K562 (cell line): Measurements from ENCODE around the gene GLT1D1. TPM values are rescaled to one million over a fixed set of nuclear protein-coding genes. Genes with fewer than 3 reads are reported as not detected.

Experiments used
- CBFB ChIP-seq: sonication (generic); formaldehyde crosslinking; IDR thresholded peaks from 2 replicates; pipeline ENCODE4 v1.4.0; 2020; ENCODE audit warnings: mild to moderate bottlenecking, missing genetic modification reagents
- CBX8 ChIP-seq: fragments of 200-600 bp; sonication (generic); IDR thresholded peaks from 2 replicates; pipeline ENCODE4 v1.6.1; 2012; ENCODE audit warnings: borderline replicate concordance, mixed run types, low read depth, mild to moderate bottlenecking, moderate library complexity, mixed read lengths, low read length, control low read depth, inconsistent platforms; ENCODE audit not compliant: poor library complexity, severe bottlenecking; ENCODE audit errors: extremely low read depth
- CEBPB ChIP-seq: fragments of 450-650 bp; IDR thresholded peaks from 2 replicates; pipeline ENCODE4 v1.6.1; 2016; ENCODE audit warnings: missing genetic modification characterization, missing compliant biosample characterization
- CREB1 ChIP-seq, 2 experiments: sonication (generic) in 1 of 2; formaldehyde crosslinking in 1 of 2; IDR thresholded peaks; 2 replicates each; pipeline versions ENCODE4 v1.6.1 to v1.8.0; 2012 to 2022; ENCODE audit warnings: inconsistent platforms in 1 of 2, mild to moderate bottlenecking in 1 of 2, missing genetic modification reagents in 1 of 2, moderate library complexity in 1 of 2
- CTBP1 ChIP-seq: fragments of 450-650 bp; IDR thresholded peaks from 2 replicates; pipeline ENCODE4 v1.6.1; 2016; ENCODE audit warnings: borderline replicate concordance
- EP400 ChIP-seq: fragments of 450-650 bp; IDR thresholded peaks from 2 replicates; pipeline ENCODE4 v1.6.1; 2017; ENCODE audit warnings: antibody characterized with exemption, mild to moderate bottlenecking, moderate library complexity
- ETV5 ChIP-seq: sonication (generic); formaldehyde crosslinking; IDR thresholded peaks from 2 replicates; pipeline ENCODE4 v1.4.0; 2020; ENCODE audit warnings: low read depth, mild to moderate bottlenecking, missing genetic modification reagents
- ETV6 ChIP-seq, 3 experiments: fragments of 150-350 bp in 1 of 3; sonication (generic) in 1 of 3; formaldehyde crosslinking in 1 of 3; IDR thresholded peaks; 2 replicates each; pipeline versions ENCODE4 v1.6.1 to v1.8.0; 2014 to 2022; ENCODE audit warnings: borderline replicate concordance in 2 of 3, low read depth in 2 of 3, antibody characterized with exemption in 1 of 3, low read length in 1 of 3, mild to moderate bottlenecking in 1 of 3, missing genetic modification reagents in 1 of 3
- ILK ChIP-seq: fragments of 450-650 bp; IDR thresholded peaks from 2 replicates; pipeline ENCODE4 v1.6.1; 2016; ENCODE audit warnings: missing genetic modification characterization, low read depth, mild to moderate bottlenecking, missing compliant biosample characterization, moderate library complexity, borderline replicate concordance
- JUN ChIP-seq, 2 experiments: sonication (generic) in 1 of 2; formaldehyde crosslinking in 1 of 2; IDR thresholded peaks; 2 replicates each; pipeline versions ENCODE4 v1.6.1 to v1.8.0; 2012 to 2022; ENCODE audit warnings: borderline replicate concordance in 2 of 2, mild to moderate bottlenecking in 2 of 2, improper control_type of control experiment in 1 of 2, low read depth in 1 of 2, low read length in 1 of 2, missing genetic modification reagents in 1 of 2
- YBX1 ChIP-seq: fragments of 450-650 bp; IDR thresholded peaks from 2 replicates; pipeline ENCODE4 v1.7.1; 2016; ENCODE audit warnings: mild to moderate bottlenecking
- ZKSCAN3 ChIP-seq: fragments of 250-450 bp; sonication (Bioruptor Pico); IDR thresholded peaks from 2 replicates; pipeline ENCODE4 v1.4.0; 2020
- ZNF830 ChIP-seq: fragments of 250-450 bp; sonication (Bioruptor Pico); IDR thresholded peaks from 2 replicates; pipeline ENCODE4 v1.5.0; 2021; ENCODE audit warnings: mild to moderate bottlenecking
- polyA plus RNA-seq, 8 experiments: library from polyadenylated mRNA; depleted of rRNA in 4 of 8; stranded (reverse) in 5 of 8; unstranded in 3 of 8; fragments of >200 nt; fragmentation: Nextera tagmentation in 2 of 8; fragmentation: Illumina TruSeq in 1 of 8; extraction: Ambion mirVana in 2 of 8; extraction: Trizol in 1 of 8; gene quantifications; 2 replicates each; pipeline versions ENCODE4 v1.2.1 to v1.2.3, GENCODE V29; 2011 to 2014; ENCODE audit warnings: inconsistent platforms in 1 of 8, missing spikeins in 1 of 8
- total RNA-seq, 7 experiments: library from RNA; depleted of rRNA in 6 of 7; stranded (reverse); fragments of >200 nt in 6 of 7; fragmentation: Illumina TruSeq in 2 of 7; extraction: Trizol in 2 of 7; gene quantifications; 2 replicates each; pipeline versions ENCODE4 v1.2.1 to v1.2.3, GENCODE V29; 2011 to 2021; ENCODE audit warnings: low replicate concordance in 1 of 7
- TF ChIP-seq, protein P1 (sequence below), 2 experiments: fragments of 450-650 bp in 1 of 2; IDR thresholded peaks; 2 replicates each; pipeline ENCODE4 v1.6.1; 2011 to 2017; ENCODE audit warnings: low read depth in 2 of 2, antibody characterized with exemption in 1 of 2, borderline replicate concordance in 1 of 2, low read length in 1 of 2, mild to moderate bottlenecking in 1 of 2, mixed read lengths in 1 of 2; ENCODE audit not compliant: control insufficient read depth in 1 of 2
- TF ChIP-seq, protein P2 (sequence below): sonication (generic); formaldehyde crosslinking; IDR thresholded peaks from 2 replicates; pipeline ENCODE4 v1.8.0; 2022; ENCODE audit warnings: mild to moderate bottlenecking, missing genetic modification reagents

GLT1D1 gene
- total and polyA plus RNA-seq, 9 of the 15 experiments (the other 6 are each of a cell fraction or from before 2014, with no cell fraction given): 0.04 TPM; not detected in 8

DNA sequence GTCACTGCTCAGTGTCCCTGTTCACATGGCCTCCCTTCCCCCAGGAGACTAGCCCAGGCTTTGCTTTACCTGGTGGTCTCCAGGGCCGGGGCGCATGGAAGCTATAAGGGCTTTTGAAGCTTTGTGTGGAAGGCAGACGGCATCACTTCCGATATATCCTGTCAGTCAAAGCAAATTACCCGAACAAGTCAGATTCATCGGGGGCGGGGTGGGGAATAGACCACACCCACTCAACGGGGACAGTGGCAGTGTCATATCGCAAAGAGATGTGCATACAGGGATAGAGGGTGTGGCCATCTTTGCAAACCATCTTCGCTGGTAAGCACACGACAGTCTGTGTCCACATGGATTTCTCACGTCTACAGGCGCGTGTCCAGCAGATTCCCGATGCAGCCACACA, 127.3 kb downstream of the GLT1D1 start (continued):
- TF ChIP-seq, protein P1, sequence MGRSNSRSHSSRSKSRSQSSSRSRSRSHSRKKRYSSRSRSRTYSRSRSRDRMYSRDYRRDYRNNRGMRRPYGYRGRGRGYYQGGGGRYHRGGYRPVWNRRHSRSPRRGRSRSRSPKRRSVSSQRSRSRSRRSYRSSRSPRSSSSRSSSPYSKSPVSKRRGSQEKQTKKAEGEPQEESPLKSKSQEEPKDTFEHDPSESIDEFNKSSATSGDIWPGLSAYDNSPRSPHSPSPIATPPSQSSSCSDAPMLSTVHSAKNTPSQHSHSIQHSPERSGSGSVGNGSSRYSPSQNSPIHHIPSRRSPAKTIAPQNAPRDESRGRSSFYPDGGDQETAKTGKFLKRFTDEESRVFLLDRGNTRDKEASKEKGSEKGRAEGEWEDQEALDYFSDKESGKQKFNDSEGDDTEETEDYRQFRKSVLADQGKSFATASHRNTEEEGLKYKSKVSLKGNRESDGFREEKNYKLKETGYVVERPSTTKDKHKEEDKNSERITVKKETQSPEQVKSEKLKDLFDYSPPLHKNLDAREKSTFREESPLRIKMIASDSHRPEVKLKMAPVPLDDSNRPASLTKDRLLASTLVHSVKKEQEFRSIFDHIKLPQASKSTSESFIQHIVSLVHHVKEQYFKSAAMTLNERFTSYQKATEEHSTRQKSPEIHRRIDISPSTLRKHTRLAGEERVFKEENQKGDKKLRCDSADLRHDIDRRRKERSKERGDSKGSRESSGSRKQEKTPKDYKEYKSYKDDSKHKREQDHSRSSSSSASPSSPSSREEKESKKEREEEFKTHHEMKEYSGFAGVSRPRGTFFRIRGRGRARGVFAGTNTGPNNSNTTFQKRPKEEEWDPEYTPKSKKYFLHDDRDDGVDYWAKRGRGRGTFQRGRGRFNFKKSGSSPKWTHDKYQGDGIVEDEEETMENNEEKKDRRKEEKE (IDR thresholded peaks at IDR 0.05; ENCODE audit: borderline replicate concordance in 1 of 2, control insufficient read depth in 1 of 2, low read depth in 2 of 2, low read length in 1 of 2): no peak
- TF ChIP-seq ILK (tag) (no peak), CREB1 (IDR thresholded peaks at IDR 0.05) (no peak), CREB1 (CRISPR knock-in tag; IDR thresholded peaks at IDR 0.05) (no peak), YBX1 (no peak), JUN (IDR thresholded peaks at IDR 0.05; ENCODE audit: borderline replicate concordance, low read depth, low read length) (no peak), JUN (CRISPR knock-in tag; IDR thresholded peaks at IDR 0.05; ENCODE audit: borderline replicate concordance) (no peak), ZKSCAN3 (CRISPR knock-in tag) (no peak), CBFB (CRISPR knock-in tag) (no peak), EP400 (no peak), CTBP1 (peak; percentile 36; the same call in 1 of the 2 replicates), ZNF830 (CRISPR knock-in tag) (no peak), CEBPB (tag) (no peak), ETV5 (CRISPR knock-in tag) (no peak), ETV6 (IDR thresholded peaks at IDR 0.05; ENCODE audit: borderline replicate concordance in 1 of 2, low read depth in 2 of 2, low read length in 1 of 2) (no peak), ETV6 (CRISPR knock-in tag; IDR thresholded peaks at IDR 0.05; ENCODE audit: borderline replicate concordance) (no peak), CBX8 (no peak)
- TF ChIP-seq, protein P2, sequence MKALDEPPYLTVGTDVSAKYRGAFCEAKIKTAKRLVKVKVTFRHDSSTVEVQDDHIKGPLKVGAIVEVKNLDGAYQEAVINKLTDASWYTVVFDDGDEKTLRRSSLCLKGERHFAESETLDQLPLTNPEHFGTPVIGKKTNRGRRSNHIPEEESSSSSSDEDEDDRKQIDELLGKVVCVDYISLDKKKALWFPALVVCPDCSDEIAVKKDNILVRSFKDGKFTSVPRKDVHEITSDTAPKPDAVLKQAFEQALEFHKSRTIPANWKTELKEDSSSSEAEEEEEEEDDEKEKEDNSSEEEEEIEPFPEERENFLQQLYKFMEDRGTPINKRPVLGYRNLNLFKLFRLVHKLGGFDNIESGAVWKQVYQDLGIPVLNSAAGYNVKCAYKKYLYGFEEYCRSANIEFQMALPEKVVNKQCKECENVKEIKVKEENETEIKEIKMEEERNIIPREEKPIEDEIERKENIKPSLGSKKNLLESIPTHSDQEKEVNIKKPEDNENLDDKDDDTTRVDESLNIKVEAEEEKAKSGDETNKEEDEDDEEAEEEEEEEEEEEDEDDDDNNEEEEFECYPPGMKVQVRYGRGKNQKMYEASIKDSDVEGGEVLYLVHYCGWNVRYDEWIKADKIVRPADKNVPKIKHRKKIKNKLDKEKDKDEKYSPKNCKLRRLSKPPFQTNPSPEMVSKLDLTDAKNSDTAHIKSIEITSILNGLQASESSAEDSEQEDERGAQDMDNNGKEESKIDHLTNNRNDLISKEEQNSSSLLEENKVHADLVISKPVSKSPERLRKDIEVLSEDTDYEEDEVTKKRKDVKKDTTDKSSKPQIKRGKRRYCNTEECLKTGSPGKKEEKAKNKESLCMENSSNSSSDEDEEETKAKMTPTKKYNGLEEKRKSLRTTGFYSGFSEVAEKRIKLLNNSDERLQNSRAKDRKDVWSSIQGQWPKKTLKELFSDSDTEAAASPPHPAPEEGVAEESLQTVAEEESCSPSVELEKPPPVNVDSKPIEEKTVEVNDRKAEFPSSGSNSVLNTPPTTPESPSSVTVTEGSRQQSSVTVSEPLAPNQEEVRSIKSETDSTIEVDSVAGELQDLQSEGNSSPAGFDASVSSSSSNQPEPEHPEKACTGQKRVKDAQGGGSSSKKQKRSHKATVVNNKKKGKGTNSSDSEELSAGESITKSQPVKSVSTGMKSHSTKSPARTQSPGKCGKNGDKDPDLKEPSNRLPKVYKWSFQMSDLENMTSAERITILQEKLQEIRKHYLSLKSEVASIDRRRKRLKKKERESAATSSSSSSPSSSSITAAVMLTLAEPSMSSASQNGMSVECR (CRISPR knock-in tag): no peak
